ENCODE measurements around the gene LRRC36. TPM values are rescaled to one million over a fixed set of nuclear protein-coding genes. Genes with fewer than 3 reads are reported as not detected.
A peak's percentile ranks its signal among the peaks of the same experiment; 100 is the strongest.

LRRC36 gene
- total RNA-seq, 1 experiment from 2014 or later, result not detected

DNA sequence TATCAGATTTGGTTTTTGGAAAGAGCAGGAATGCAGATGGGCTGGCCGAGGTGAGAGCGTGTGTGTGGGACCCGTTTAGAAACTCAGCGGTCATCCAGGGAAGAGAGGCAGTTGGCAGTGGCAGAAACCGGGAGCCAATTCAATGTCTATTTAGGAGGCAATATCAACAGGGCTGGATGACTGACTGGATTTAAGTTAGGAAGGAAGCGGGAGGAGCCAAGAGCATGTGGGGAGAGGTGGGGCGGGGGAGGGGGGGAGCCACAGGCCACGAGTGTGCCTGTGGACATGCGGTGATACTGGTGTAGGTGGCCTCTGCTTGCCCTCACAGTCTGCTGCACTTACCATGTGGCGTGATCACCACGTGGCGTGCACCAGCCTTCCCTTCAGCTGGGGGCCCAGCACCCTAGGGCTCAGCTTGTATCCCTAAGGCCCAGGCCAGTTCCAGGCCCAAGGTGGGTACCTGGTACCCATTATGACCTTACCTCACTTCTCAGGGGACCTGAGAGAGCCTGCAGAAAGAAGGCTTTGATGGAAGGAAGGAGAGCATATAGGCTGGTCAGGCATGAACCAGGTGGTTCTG, 77.5 kb downstream of the LRRC36 start:
- Histone ChIP-seq H3K4me3 (ENCODE audit: low read length) (no peak overlapping the region), H3K27me3 (ENCODE audit: low read length) (no peaks in the 10 kb centered on the region), H3K79me2 (ENCODE audit: low read length) (no peaks in the 10 kb centered on the region), H3K4me2 (ENCODE audit: low read length) (peak overlapping the region; percentile 66), H3F3A (ENCODE audit: low read length, unreplicated experiment) (no peaks in the 10 kb centered on the region), H3K9ac (ENCODE audit: low read length) (peak overlapping the region; percentile 62; the same call in 1 of the 2 replicates), H4K20me1 (ENCODE audit: low read length) (no peaks in the 10 kb centered on the region), H3K9me2 (replicated peaks; ENCODE audit: low read length) (no peaks in the 10 kb centered on the region), H3K36me3 (ENCODE audit: low read depth, low read length) (no peaks in the 10 kb centered on the region), H3K4me1 (ENCODE audit: insufficient read depth, low read length) (peaks cover 34% of the 10 kb centered on the region), H3K9me3 (ENCODE audit: low read length) (no peaks in the 10 kb centered on the region), H2AFZ (ENCODE audit: low read length) (no peak overlapping the region), H3K27ac (ENCODE audit: low read length) (peak overlapping the region; percentile 96)
- DNase-seq (no peak), ATAC-seq (no peak)
- TF ChIP-seq EZH2phosphoT487 (IDR thresholded peaks at IDR 0.05; ENCODE audit: borderline replicate concordance, low read length) (no peak), EZH2 (IDR thresholded peaks at IDR 0.05; ENCODE audit: low read length, unreplicated experiment) (no peak)
- TF ChIP-seq, protein P1, sequence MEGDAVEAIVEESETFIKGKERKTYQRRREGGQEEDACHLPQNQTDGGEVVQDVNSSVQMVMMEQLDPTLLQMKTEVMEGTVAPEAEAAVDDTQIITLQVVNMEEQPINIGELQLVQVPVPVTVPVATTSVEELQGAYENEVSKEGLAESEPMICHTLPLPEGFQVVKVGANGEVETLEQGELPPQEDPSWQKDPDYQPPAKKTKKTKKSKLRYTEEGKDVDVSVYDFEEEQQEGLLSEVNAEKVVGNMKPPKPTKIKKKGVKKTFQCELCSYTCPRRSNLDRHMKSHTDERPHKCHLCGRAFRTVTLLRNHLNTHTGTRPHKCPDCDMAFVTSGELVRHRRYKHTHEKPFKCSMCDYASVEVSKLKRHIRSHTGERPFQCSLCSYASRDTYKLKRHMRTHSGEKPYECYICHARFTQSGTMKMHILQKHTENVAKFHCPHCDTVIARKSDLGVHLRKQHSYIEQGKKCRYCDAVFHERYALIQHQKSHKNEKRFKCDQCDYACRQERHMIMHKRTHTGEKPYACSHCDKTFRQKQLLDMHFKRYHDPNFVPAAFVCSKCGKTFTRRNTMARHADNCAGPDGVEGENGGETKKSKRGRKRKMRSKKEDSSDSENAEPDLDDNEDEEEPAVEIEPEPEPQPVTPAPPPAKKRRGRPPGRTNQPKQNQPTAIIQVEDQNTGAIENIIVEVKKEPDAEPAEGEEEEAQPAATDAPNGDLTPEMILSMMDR (conservative IDR thresholded peaks at IDR 0.05; ENCODE audit: low read depth, low read length), result no peak
- ChIA-PET CTCF (no interaction called here), POLR2A (ENCODE audit: unreplicated experiment) (no interaction called here)
- intact Hi-C loops (cut with micrococcal nuclease), result no loop called here
- BruUV-seq (replicated peaks), result no TSS peak

DNA sequence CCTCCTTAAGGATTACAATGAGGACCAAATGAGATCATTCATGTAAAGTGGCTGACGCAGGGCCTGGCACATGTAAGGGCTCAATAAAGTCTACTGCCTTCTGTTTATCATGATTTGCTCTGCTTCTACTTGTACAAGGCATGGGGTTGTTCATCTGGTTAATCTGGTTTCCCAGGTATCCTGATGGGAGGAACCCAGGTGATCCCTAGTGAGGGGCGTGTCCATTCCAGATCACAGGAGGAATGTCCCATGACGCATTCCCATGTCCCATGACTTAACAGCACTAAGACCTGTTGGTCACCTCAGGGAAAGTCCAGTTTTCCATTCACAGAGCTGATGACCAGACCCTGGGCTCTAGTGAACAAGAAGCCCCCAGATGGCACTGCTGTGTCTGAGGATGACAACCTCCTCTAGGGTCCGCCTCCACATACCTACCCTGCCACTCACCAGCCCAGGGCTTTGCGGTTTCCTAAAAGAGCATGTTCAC, 78.2 kb downstream of the LRRC36 start:
- Histone ChIP-seq H3K9me2 (replicated peaks; ENCODE audit: low read length) (no peaks in the 10 kb centered on the region), H3K4me1 (ENCODE audit: insufficient read depth, low read length) (peaks cover 34% of the 10 kb centered on the region), H2AFZ (ENCODE audit: low read length) (no peak overlapping the region), H3K4me2 (ENCODE audit: low read length) (peak overlapping the region; percentile 66), H3K4me3 (ENCODE audit: low read length) (no peak overlapping the region), H3K27me3 (ENCODE audit: low read length) (no peaks in the 10 kb centered on the region), H4K20me1 (ENCODE audit: low read length) (no peaks in the 10 kb centered on the region), H3K36me3 (ENCODE audit: low read depth, low read length) (no peaks in the 10 kb centered on the region), H3K9ac (ENCODE audit: low read length) (peak overlapping the region; percentile 62; the same call in 1 of the 2 replicates), H3F3A (ENCODE audit: low read length, unreplicated experiment) (no peaks in the 10 kb centered on the region), H3K27ac (ENCODE audit: low read length) (peak overlapping the region; percentile 96), H3K9me3 (ENCODE audit: low read length) (no peaks in the 10 kb centered on the region), H3K79me2 (ENCODE audit: low read length) (no peaks in the 10 kb centered on the region)
- TF ChIP-seq EZH2phosphoT487 (IDR thresholded peaks at IDR 0.05; ENCODE audit: borderline replicate concordance, low read length) (no peak), EZH2 (IDR thresholded peaks at IDR 0.05; ENCODE audit: low read length, unreplicated experiment) (no peak)
- TF ChIP-seq, protein P1 (conservative IDR thresholded peaks at IDR 0.05; ENCODE audit: low read depth, low read length), result no peak
- no TSS peak for BruUV-seq (replicated peaks)
- peak; percentile 83 for ATAC-seq
- intact Hi-C loops (cut with micrococcal nuclease), result no loop called here
- CTCF ChIA-PET, result no interaction called here
- peak; percentile 96 for DNase-seq
- POLR2A ChIA-PET (ENCODE audit: unreplicated experiment), result no interaction called here

DNA sequence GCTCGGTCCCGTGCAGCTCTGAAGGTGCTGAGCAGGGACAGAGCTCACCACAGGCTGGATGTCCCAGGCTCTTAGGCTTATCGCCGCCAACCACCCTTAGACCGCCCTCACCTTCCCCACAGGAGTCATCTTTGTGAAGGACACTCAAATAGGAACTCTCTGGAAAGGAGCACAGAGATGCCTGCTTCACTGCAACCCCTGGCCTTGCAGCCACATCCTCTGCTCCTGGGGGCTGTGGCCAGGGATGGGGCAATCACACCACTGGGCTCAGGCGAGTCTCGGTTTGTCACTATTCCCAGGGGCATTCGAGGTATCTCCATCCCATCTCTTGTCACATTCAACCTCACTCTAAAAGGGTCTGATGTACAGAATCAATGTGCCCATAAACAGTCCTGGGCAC, 78.7 kb downstream of the LRRC36 start:
- TF ChIP-seq, protein P1 (conservative IDR thresholded peaks at IDR 0.05; ENCODE audit: low read depth, low read length), result no peak
- TF ChIP-seq EZH2phosphoT487 (IDR thresholded peaks at IDR 0.05; ENCODE audit: borderline replicate concordance, low read length) (no peak), EZH2 (IDR thresholded peaks at IDR 0.05; ENCODE audit: low read length, unreplicated experiment) (no peak)
- Histone ChIP-seq H3K79me2 (ENCODE audit: low read length) (no peaks in the 10 kb centered on the region), H3K27ac (ENCODE audit: low read length) (peak overlapping the region; percentile 96), H3K9me2 (replicated peaks; ENCODE audit: low read length) (no peaks in the 10 kb centered on the region), H3K27me3 (ENCODE audit: low read length) (no peaks in the 10 kb centered on the region), H3K9ac (ENCODE audit: low read length) (peak overlapping the region; percentile 21; the same call in 1 of the 2 replicates), H4K20me1 (ENCODE audit: low read length) (no peaks in the 10 kb centered on the region), H3K4me1 (ENCODE audit: insufficient read depth, low read length) (peaks cover 34% of the 10 kb centered on the region), H3K4me2 (ENCODE audit: low read length) (peak overlapping the region; percentile 44), H3K4me3 (ENCODE audit: low read length) (no peak overlapping the region), H2AFZ (ENCODE audit: low read length) (no peak overlapping the region), H3F3A (ENCODE audit: low read length, unreplicated experiment) (no peaks in the 10 kb centered on the region), H3K9me3 (ENCODE audit: low read length) (no peaks in the 10 kb centered on the region), H3K36me3 (ENCODE audit: low read depth, low read length) (no peaks in the 10 kb centered on the region)
- CTCF ChIA-PET, result no interaction called here
- POLR2A ChIA-PET (ENCODE audit: unreplicated experiment), result no interaction called here
- DNase-seq (no peak), ATAC-seq (no peak)
- BruUV-seq (replicated peaks), result TSS peak; percentile 56
- intact Hi-C loops (cut with micrococcal nuclease), result no loop called here

Data from PC-3 (cell line).